H9 (cell line): ENCODE measurements around the gene ERC1. TPM values are rescaled to one million over a fixed set of nuclear protein-coding genes. Genes with fewer than 3 reads are reported as not detected.

Experiments used
- DNase-seq: peaks from one replicate; pipeline ENCODE4 v3.0.0-alpha.2; 2017
- H2AFZ ChIP-seq: one replicate; pipeline ENCODE4 v1.6.1; 2013; ENCODE audit warnings: mild to moderate bottlenecking, low read length, control low read depth, moderate library complexity
- H2AK5ac ChIP-seq: 2 replicates; pipeline ENCODE4 v1.6.1; 2013; ENCODE audit warnings: low read length, control low read depth, mixed read lengths; ENCODE audit not compliant: insufficient read length
- H2BK120ac ChIP-seq: one replicate; pipeline ENCODE4 v1.6.1; 2013; ENCODE audit warnings: low read depth, mild to moderate bottlenecking, low read length, control low read depth, inconsistent platforms; ENCODE audit not compliant: poor library complexity, severe bottlenecking
- H2BK12ac ChIP-seq: 2 replicates; pipeline ENCODE4 v1.6.1; 2013; ENCODE audit warnings: low read length, control low read depth, mixed read lengths, low read depth; ENCODE audit not compliant: insufficient read length
- H2BK15ac ChIP-seq: 2 replicates; pipeline ENCODE4 v1.6.1; 2013; ENCODE audit warnings: low read depth, low read length, control low read depth
- H2BK20ac ChIP-seq: one replicate; pipeline ENCODE4 v1.6.1; 2013; ENCODE audit warnings: low read depth, mild to moderate bottlenecking, low read length, control low read depth, inconsistent platforms; ENCODE audit not compliant: poor library complexity, severe bottlenecking
- H2BK5ac ChIP-seq: 2 replicates; pipeline ENCODE4 v1.6.1; 2013; ENCODE audit warnings: low read length, control low read depth, mixed read lengths; ENCODE audit not compliant: insufficient read length
- H3K14ac ChIP-seq: 2 replicates; pipeline ENCODE4 v1.6.1; 2013; ENCODE audit warnings: low read length, control low read depth; ENCODE audit not compliant: insufficient read depth
- H3K18ac ChIP-seq: 2 replicates; pipeline ENCODE4 v1.6.1; 2013; ENCODE audit warnings: low read depth, mild to moderate bottlenecking, mixed read lengths, low read length, control low read depth; ENCODE audit not compliant: insufficient read length
- H3K23ac ChIP-seq: 2 replicates; pipeline ENCODE4 v1.6.1; 2013; ENCODE audit warnings: low read length, control low read depth, mixed read lengths, low read depth; ENCODE audit not compliant: insufficient read length
- H3K23me2 ChIP-seq: 2 replicates; pipeline ENCODE4 v1.6.1; 2013; ENCODE audit warnings: low read depth, mild to moderate bottlenecking, mixed read lengths, low read length, control low read depth; ENCODE audit not compliant: insufficient read length, poor library complexity, severe bottlenecking
- H3K27ac ChIP-seq: 2 replicates; pipeline ENCODE4 v1.5.1; 2013; ENCODE audit warnings: low read length, control low read depth, mixed read lengths, low read depth; ENCODE audit not compliant: insufficient read length
- H3K27me3 ChIP-seq: 2 replicates; pipeline ENCODE4 v1.6.1; 2013; ENCODE audit warnings: low read length, control low read depth, inconsistent platforms; ENCODE audit not compliant: insufficient read depth
- H3K4ac ChIP-seq: 2 replicates; pipeline ENCODE4 v1.6.1; 2013; ENCODE audit warnings: low read depth, mild to moderate bottlenecking, control low read depth, inconsistent platforms, low read length, moderate library complexity
- H3K4me1 ChIP-seq: 2 replicates; pipeline ENCODE4 v1.6.1; 2013; ENCODE audit warnings: low read length, control low read depth, inconsistent platforms; ENCODE audit not compliant: insufficient read depth
- H3K4me2 ChIP-seq: 2 replicates; pipeline ENCODE4 v1.6.1; 2013; ENCODE audit warnings: low read length, control low read depth, mixed read lengths; ENCODE audit not compliant: insufficient read length, insufficient read depth
- H3K56ac ChIP-seq: 2 replicates; pipeline ENCODE4 v1.6.1; 2013; ENCODE audit warnings: low read depth, mild to moderate bottlenecking, mixed read lengths, low read length, control low read depth; ENCODE audit not compliant: insufficient read length
- H3K79me1 ChIP-seq: 2 replicates; pipeline ENCODE4 v1.6.1; 2013; ENCODE audit warnings: low read depth, mild to moderate bottlenecking, moderate library complexity, low read length, control low read depth, inconsistent platforms; ENCODE audit not compliant: insufficient read depth, poor library complexity, severe bottlenecking
- H3K79me2 ChIP-seq: 2 replicates; pipeline ENCODE4 v1.6.1; 2013; ENCODE audit warnings: low read length, control low read depth, inconsistent platforms; ENCODE audit not compliant: insufficient read depth
- H3K9ac ChIP-seq: 2 replicates; pipeline ENCODE4 v1.6.1; 2013; ENCODE audit warnings: low read length, control low read depth, mixed read lengths; ENCODE audit not compliant: insufficient read length; ENCODE audit errors: extremely low read depth
- H3K9me3 ChIP-seq: one replicate; pipeline ENCODE4 v1.6.1; 2013; ENCODE audit warnings: low read depth, low read length, inconsistent platforms; ENCODE audit not compliant: control insufficient read depth
- H3T11ph ChIP-seq: one replicate; pipeline ENCODE4 v1.6.1; 2013; ENCODE audit warnings: mild to moderate bottlenecking, low read length, control low read depth, inconsistent platforms
- H4K20me1 ChIP-seq: one replicate; pipeline ENCODE4 v1.6.1; 2013; ENCODE audit not compliant: control insufficient read depth, insufficient read length, insufficient read depth
- H4K5ac ChIP-seq: 2 replicates; pipeline ENCODE4 v1.6.1; 2013; ENCODE audit warnings: low read depth, mild to moderate bottlenecking, mixed read lengths, low read length, control low read depth; ENCODE audit not compliant: insufficient read length
- H4K8ac ChIP-seq: replicated peaks from 2 replicates; pipeline ENCODE4 v1.6.1; 2013; ENCODE audit warnings: low read length, control low read depth, mixed read lengths, low read depth; ENCODE audit not compliant: insufficient read length
- H4K91ac ChIP-seq: 2 replicates; pipeline ENCODE4 v1.6.1; 2013; ENCODE audit warnings: low read depth, mild to moderate bottlenecking, moderate library complexity, mixed read lengths, low read length, control low read depth; ENCODE audit not compliant: insufficient read length
- H3K27ac Mint-ChIP-seq, 3 experiments: 2 replicates in 2 of 3; 3 replicates in 1 of 3; pipeline ENCODE4 v1.8.0; 2020 to 2021; ENCODE audit warnings: mixed read lengths in 3 of 3, mild to moderate bottlenecking in 1 of 3, moderate library complexity in 1 of 3
- H3K27me3 Mint-ChIP-seq: 2 replicates; pipeline ENCODE4 v1.8.0; 2021; ENCODE audit warnings: low read depth, mild to moderate bottlenecking, moderate library complexity, mixed read lengths
- H3K36me3 Mint-ChIP-seq, 3 experiments: 2 replicates in 2 of 3; 3 replicates in 1 of 3; pipeline ENCODE4 v1.8.0; 2020 to 2021; ENCODE audit warnings: low read depth in 3 of 3, mixed read lengths in 3 of 3; ENCODE audit not compliant: insufficient read depth in 1 of 3
- H3K4me1 Mint-ChIP-seq, 2 experiments: 2 replicates each; pipeline ENCODE4 v1.8.0; 2020; ENCODE audit warnings: mixed read lengths in 2 of 2
- H3K4me3 Mint-ChIP-seq, 2 experiments: 2 replicates in 1 of 2; 3 replicates in 1 of 2; pipeline ENCODE4 v1.8.0; 2020 to 2021; ENCODE audit warnings: mild to moderate bottlenecking in 2 of 2, mixed read lengths in 2 of 2, moderate library complexity in 1 of 2
- H3K9me3 Mint-ChIP-seq, 2 experiments: 2 replicates in 1 of 2; 3 replicates in 1 of 2; pipeline ENCODE4 v1.8.0; 2020; ENCODE audit warnings: mild to moderate bottlenecking in 2 of 2, mixed read lengths in 2 of 2, moderate library complexity in 1 of 2
- CTCF ChIP-seq: fragments of 200-600 bp; sonication (generic); conservative IDR thresholded peaks from 3 replicates; pipeline ENCODE4 v1.8.0; 2021; ENCODE audit warnings: antibody characterized with exemption, mild to moderate bottlenecking
- WGBS: extraction: QIAGEN DNeasy Blood & Tissue Kit; methylation state at CpG from one replicate; pipeline ENCODE4 v1.1.7; 2013; ENCODE audit warnings: missing lambda C conversion rate, low lambda C conversion rate, mixed read lengths; ENCODE audit not compliant: insufficient read length; ENCODE audit errors: extremely low coverage; 5-methylcytosine and 5-hydroxymethylcytosine counted together
- total RNA-seq: library from RNA; stranded (reverse); gene quantifications from 2 replicates; pipeline ENCODE4 v1.2.1, GENCODE V29; 2021

Gene ERC1
- total RNA-seq, 1 experiment from 2014 or later = 51.2 TPM

DNA sequence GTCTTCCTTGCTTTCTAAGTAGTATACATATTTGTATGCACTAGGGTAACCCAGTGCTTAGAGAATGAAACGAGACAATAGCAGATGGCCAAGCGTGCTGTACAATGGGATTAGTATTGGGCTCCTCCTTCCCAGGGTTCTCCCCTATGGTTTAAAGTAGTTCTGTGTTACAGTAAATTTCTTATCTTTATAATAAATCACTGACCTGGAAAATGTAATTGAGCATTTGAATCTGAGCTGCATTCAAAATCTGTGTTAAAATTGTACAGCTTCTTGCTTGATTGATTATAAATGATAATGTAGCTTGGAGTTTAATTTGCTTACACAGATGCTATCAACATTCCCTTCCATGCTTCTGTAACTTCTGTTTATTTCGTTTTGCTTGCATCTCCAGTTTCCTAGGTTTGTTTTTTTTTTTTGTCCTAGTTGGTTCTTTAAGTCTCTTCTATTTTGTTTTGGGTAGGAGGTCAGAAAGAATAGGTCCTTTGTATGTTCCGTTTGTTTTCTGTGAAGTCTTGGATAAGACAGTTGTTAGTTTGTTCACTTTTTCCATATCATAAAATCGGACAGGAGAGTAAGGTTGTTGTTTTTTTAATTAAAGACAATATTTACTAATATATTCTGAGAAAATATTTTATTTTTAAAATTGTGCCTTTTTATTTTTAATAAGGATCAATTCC, 171.2 kb downstream of the ERC1 start:
- Histone ChIP-seq H3K9ac (no peak overlapping the region), H4K8ac (no peak overlapping the region), H3K9me3 (no peaks in the 10 kb centered on the region), H4K5ac (no peak overlapping the region), H3K23ac (no peak overlapping the region), H3K4me1 (no peaks in the 10 kb centered on the region), H2BK12ac (no peak overlapping the region), H4K20me1 (no peaks in the 10 kb centered on the region), H3K14ac (no peak overlapping the region), H3T11ph (no peak overlapping the region), H3K23me2 (no peaks in the 10 kb centered on the region), H3K4ac (no peak overlapping the region), H2BK120ac (no peak overlapping the region), H4K91ac (no peak overlapping the region), H3K18ac (no peak overlapping the region), H2AK5ac (no peak overlapping the region), H2BK20ac (no peak overlapping the region), H3K27me3 (no peaks in the 10 kb centered on the region), H3K79me1 (no peaks in the 10 kb centered on the region), H3K4me2 (no peak overlapping the region), H3K56ac (no peak overlapping the region), H3K27ac (no peak overlapping the region), H2BK15ac (no peak overlapping the region), H2BK5ac (no peak overlapping the region), H3K79me2 (no peaks in the 10 kb centered on the region), H2AFZ (no peak overlapping the region)
- no peaks in the 10 kb centered on the region for H3K4me1 Mint-ChIP-seq
- H3K9me3 Mint-ChIP-seq = no peaks in the 10 kb centered on the region
- no peaks in the 10 kb centered on the region for H3K27me3 Mint-ChIP-seq
- no peak overlapping the region for H3K4me3 Mint-ChIP-seq
- peaks cover 4 to 7% (median 6%) of the 10 kb centered on the region in 3 experiments; a peak in 2 of 7 replicates for H3K36me3 Mint-ChIP-seq
- no peak for DNase-seq
- no peak for TF ChIP-seq CTCF
- no CpG with 5 or more reads among the region's 5 CpGs for WGBS
- H3K27ac Mint-ChIP-seq = no peak overlapping the region
